DMS53 treated with DMSO at 0.1 percent for 48 hours (cell line): ENCODE measurements around the gene RNF121.

Experiments
- DNase-seq: peaks from one replicate; lab custom pipeline; 2025; ENCODE audit not compliant: unreplicated experiment; lab: John Stamatoyannopoulos, UW

Gene RNF121

DNA sequence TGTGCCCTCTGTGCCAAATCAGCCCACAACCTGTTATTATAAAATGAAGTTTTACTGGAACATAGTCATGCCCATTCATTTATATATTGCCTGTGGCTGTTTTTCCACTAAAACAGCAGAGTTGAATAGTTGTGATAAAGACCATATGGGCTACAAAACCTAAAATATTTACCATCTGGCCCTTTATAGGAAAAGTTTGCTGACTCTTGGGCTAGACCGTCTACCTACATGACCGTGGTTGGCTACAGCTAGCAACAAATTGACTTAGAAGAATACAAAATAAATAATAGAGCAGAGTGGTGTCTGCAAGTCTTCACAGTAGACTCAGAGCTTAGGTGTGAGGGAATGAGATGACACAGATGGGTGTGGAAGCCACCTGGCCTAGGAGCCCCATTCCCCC lies 58.7 kb downstream of the RNF121 start:
- DNase-seq: no peak

DNA sequence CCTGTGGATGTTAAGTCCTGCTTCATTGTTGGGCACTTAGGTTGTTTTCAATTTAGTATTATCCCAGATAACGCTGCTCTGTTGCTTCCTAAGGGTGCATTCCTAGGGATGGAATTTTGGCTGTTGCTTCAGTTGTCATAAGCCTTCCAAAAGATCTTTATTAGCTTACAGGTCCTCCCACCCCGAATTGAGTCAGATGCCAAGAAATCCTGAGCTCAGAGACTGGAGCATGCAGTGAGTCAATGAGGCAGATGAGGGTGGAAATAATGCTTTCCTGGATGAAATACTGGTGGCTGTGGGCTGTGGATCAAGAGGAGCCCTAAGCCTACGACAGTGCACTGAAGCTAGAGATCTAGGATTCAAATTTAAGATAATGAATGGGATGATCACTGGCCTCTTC lies 59.2 kb downstream of the RNF121 start:
- DNase-seq: no peak

DNA sequence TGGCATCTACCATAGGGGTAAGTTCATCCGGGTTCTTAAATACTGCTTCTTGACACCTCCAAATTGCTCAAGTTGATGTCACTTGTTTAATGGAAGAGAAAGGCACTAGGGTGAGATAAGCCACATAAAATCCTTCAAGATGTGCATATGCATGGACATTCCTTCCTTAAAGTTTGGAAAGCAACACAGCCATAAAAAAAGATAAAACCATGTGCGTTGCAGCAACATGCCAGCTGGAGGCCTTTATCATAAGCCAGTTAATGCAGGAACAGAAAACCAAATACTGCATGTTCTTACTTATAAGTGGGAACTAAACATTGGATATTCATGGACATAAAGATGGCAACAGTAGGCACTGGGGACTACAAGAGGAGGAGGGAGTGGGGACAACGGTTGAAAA lies 61.9 kb downstream of the RNF121 start:
- no peak for DNase-seq

DNA sequence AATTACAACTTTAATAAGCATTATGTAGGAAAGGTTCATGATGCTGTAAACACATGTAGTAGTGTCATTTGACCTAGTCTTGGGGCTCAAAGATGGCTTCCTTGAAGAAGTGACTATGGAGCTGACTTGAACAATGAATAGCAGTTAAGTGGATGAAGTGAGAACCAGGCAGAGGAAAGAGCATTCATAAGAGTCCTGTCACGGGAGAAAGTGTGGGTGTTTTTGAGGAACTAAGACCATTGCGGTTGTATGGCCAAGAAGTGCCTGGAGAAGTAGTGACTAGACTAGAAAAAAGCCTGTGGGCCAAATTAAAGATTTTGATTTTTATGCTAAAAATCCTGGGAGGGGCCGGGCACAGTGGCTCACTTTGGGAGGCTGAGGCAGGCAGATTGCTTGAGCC lies 62.6 kb downstream of the RNF121 start:
- DNase-seq: no peak

DNA sequence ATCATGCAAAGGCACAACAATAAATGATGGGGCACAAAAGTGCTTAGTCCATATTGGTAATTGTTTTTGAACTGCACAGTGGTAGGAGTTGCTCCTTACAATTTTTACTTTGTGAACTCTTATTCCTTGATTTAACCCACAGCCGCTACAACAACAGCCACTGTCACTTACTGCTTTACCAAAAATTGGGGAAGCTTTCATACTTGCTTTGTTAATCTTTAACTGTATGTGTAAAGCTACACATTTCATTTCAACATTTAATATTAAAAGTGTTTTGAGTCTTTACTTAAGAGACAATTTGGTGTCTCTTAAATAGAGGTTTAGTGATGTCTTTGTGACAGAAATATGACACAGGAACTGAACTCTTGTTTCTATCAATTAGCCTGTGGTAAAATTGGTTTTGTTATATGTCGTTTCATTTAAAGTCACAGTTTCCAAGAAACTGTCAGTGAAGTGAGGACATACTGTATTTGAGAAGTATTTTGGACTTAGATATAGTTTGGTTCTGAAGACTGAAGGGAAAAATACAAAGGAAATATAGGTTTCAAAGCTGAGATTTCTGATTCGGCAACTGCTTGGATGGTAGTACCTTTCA lies 63.4 kb downstream of the RNF121 start:
- DNase-seq: no peak

DNA sequence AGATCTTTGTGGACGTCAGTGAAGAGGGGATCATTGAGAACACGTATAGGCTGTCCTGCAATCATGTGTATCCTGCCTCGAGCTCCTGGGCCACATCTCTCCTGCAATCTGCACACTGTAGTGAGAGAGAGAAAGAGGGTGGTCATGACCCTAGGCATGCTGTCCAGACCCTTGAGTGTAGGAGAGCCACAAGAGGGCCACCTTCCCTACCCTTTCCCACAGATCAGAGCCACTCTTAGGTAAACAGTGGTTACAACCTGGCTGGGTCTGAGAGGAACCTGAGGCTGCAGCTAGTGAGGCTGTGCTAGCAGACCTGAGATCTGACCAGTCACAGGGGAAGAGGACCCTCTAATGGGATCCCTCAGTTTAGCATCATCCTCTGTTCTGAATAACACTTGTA lies 65.9 kb downstream of the RNF121 start:
- no peak for DNase-seq

DNA sequence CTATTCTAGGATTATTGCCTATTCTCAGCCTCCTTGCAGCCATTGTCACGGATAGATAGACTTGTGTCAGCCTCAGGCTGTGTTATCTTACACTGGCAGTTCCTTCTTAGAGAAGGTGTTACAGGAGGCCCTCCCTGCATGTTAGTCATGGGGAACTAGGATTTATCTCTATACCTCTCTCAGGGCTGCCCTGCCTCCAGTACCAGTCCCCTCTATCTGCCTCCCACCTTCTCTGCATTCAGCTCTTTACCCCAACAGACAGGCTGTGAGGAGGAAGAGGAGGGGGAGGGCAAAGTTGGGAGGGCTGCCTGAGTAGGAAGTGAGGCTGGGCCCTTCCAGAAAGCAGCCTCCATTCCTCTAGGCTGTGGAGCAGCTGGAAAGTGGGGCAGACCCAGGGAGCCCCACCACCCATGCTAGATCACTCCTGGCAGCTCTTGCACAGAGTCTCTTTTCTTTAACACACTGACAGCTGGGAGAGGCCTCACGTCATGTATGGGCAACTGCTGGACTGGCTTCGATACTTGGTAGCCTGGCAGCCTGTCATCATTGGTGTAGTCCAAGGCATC lies 67.0 kb downstream of the RNF121 start:
- no peak for DNase-seq

DNA sequence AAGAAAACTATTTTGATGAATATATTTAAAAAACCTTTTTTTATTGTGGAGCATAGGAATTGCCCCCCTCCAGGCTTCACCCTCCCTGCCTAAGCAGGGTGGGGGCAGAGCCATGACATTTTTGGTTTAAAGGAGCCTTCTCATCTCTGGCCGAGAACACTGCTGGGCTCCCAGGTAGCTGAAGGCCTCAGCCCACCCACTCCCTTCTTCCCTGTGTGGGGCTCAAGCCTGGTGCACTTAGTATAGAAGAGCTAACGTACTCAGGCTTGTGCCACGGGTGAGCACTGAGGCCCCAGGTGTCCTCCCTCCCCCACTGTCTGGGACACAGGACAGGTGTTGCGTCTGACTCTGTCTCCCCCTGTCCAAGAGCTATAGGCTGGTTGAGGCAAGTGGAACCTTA lies 67.7 kb downstream of the RNF121 start:
- DNase-seq: no peak

DNA sequence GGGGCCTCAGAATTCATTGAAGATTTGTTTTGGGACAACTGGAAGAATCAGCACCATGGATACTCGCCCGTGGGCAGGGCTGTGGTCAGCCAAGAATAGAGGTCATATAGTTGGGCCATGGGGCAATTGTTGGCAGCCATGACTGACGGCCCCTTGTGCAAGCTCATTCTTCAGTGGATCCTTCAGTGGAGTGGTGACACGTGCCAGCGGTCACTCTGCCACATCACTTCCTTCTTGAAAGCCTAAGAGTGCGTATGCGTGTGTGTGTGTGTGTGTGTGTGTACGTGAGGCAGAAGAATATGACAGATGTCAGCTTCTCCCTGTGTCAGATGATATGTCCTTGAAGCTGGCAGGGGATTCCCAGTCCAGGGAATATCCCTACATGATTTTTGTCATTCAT lies 68.1 kb downstream of the RNF121 start:
- no peak for DNase-seq

DNA sequence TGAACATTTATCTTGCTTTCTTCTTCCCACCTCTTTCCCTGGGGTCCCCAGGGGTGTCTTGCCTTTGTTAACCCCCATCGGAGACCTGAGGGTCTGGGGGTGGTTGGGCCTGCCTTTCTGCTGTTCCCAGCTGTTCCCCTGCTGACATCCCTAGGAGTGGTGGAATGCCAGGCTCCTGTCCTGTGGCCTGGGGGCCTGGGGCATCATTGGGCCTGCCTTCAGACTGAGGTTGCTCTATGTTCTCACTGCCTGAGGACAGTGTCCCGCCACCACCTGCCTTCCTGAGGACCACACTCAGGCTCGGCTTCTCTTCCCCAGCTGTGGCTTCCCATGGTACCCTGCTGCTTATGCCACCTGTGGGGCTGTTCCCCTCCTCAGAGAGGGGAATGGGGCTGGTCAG lies 68.7 kb downstream of the RNF121 start:
- no peak for DNase-seq

DNA sequence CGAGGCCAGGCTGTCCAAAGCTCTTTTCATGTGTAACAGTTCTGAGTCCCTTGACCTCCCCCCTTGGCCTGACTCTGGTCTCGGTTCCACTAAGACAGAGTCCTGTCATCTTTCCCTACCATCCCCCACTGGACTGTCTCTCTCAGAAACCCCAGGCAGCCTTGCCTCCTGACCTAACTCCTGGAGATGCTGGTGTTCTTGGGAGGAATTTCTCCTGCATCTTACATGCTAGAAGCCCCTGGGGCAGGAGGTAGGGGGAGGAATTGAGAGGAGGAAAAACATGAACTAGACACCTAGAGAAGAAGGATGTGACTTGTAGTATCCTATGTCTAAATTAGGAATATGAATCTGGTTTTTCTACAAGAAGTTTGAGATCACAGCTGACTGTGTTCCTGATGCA lies 69.2 kb downstream of the RNF121 start:
- DNase-seq: no peak

DNA sequence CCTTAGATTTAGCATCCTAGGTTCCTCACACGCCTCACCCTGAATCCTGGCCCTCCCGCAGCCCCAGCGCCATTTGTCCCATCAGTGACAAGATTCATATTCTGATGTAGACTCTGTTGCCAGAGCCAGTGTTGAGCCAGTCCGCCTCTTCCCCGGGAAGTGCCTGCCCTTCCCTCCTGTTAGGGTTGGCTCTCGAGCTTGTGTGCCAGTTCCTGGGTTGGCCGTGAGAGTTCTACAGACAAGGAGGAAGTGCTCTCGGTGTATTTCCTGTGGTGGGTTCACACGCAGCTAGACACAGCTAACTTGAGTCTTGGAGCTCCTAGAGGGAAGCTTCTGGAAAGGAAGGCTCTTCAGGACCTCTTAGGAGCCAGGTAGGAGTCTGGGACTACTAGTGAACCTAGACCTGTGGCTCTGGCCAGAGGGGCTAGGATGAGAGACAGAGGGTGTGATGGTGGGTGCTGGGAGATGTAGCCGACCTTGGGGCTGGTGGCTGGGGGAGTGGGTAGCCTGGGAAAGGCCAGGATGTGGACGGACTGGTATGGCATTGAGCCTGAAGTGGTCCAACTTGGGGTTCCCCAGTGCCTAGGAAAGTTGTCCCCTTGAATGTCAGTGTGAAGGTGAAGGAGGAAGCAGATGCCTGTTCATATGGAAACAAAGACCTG lies 69.9 kb downstream of the RNF121 start, which contains the start of gene IL18BP:
TSS of gene IL18BP (plus strand) at position 261 of the 662 bp plus-strand sequence. CDS start 1,076 bp downstream, outside the sequence.
- DNase-seq: no peak

DNA sequence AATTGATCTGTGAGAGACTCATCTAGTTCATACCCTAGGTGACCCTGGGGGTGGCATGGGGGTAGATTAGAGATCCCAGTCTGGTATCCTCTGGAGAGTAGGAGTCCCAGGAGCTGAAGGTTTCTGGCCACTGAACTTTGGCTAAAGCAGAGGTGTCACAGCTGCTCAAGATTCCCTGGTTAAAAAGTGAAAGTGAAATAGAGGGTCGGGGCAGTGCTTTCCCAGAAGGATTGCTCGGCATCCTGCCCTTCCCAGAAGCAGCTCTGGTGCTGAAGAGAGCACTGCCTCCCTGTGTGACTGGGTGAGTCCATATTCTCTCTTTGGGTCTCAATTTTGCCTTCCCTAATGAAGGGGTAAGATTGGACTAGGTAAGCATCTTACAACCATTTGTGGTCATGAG lies 70.5 kb downstream of the RNF121 start:
- DNase-seq: no peak

DNA sequence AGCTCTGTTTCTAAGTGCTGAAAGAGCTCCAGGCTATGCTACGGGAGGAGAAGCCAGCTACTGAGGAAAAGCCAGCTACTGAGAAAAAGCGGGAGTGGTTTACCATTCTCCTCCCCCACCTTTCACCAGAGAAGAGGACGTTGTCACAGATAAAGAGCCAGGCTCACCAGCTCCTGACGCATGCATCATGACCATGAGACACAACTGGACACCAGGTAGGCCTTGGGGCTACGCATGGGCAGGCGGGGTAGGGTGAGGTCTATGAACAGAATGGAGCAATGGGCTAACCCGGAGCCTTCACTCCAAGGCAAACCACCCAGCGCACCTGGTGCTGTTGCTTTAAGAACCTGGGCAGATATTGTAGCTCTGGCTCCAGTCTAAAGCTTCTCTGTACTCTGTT lies 71.0 kb downstream of the RNF121 start:
- no peak for DNase-seq

DNA sequence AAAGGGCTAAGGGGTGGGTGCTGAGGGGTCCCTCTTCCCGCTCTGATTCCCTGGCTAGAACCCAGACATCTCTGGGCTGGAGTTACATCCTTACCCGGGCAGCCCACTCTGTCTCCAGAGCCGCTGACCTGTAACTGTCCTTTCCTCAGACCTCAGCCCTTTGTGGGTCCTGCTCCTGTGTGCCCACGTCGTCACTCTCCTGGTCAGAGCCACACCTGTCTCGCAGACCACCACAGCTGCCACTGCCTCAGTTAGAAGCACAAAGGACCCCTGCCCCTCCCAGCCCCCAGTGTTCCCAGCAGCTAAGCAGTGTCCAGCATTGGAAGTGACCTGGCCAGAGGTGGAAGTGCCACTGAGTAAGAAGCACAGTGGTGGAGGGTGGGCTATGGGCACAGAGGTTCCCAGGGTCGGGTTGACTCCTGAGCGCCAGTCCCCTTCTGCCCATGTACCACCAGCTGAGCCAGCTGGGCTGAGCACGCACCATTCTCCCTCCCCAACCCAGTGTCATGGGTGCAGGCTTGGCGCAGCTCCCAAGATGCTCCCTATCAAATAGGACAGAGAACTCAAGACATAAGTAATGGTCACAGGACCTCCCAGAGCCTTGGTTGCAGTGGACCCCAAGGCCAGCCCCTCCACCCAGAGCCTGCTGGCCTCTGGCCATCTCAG lies 71.5 kb downstream of the RNF121 start:
- DNase-seq: no peak

DNA sequence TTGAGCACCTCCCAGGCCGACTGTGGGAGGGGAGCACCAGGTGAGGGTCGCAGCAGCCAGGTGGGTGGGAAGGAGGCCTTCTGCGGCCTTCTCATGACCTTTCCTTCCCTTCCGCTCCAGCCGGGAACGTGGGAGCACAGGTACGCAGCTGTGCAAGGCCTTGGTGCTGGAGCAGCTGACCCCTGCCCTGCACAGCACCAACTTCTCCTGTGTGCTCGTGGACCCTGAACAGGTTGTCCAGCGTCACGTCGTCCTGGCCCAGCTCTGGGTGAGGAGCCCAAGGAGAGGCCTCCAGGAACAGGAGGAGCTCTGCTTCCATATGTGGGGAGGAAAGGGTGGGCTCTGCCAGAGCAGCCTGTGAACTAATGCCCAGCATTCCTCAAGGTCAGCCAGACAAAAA lies 72.4 kb downstream of the RNF121 start:
- DNase-seq: no peak

DNA sequence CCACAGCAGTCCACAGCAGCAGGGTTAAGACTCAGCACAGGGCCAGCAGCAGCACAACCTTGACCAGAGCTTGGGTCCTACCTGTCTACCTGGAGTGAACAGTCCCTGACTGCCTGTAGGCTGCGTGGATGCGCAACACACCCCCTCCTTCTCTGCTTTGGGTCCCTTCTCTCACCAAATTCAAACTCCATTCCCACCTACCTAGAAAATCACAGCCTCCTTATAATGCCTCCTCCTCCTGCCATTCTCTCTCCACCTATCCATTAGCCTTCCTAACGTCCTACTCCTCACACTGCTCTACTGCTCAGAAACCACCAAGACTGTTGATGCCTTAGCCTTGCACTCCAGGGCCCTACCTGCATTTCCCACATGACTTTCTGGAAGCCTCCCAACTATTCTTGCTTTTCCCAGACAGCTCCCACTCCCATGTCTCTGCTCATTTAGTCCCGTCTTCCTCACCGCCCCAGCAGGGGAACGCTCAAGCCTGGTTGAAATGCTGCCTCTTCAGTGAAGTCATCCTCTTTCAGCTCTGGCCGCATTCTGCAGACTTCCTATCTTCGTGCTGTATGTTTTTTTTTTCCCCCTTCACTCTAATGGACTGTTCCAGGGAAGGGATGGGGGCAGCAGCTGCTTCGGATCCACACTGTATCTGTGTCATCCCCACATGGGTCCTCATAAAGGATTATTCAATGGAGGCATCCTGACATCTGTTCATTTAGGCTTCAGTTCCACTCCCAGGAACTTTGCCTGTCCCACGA lies 73.2 kb downstream of the RNF121 start:
- no peak for DNase-seq

DNA sequence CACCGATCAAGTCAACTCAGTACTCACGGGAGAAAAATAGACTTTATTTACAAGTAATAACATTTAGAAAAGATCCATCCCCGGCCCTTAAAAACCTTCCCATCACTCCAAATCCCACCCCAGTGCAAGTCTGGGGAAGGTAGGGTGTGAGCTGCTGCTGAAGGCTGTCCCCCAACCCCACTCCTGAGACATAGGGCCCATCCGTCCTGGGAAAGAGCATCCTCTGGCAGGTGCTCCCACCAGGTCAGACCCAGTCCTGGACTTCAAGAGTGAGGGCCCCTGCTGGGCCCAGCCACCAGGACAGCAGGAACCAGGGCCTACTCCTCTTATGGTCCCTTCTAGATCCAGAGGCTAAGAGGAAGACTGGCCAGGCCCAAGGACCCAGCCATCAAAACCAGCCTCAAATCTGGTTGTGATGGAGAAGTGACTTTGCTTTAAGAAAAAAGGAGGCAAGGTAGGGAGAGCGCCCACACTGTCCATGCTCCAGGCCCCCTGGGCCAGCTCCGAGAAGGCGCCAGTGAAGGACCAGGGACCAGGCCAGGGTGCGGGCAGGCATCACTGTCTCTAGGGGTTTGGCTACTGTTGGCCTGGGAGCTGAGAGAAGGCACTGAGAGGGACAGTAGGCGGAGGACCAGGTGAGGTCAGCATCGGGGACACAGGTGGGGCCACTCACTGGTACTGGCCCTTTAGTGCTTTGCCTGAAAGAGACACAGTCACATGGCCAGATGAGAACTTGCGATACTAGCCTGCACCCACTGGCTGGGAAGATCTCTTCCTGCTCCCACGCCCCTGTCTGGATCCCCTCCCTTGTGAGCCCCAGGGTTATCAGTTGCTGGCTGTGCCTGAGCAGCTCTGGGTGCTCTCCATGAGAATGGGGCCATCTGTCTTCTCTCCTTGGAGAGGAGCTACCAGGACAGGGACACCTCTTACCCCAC lies 74.3 kb downstream of the RNF121 start:
- DNase-seq: no peak

DNA sequence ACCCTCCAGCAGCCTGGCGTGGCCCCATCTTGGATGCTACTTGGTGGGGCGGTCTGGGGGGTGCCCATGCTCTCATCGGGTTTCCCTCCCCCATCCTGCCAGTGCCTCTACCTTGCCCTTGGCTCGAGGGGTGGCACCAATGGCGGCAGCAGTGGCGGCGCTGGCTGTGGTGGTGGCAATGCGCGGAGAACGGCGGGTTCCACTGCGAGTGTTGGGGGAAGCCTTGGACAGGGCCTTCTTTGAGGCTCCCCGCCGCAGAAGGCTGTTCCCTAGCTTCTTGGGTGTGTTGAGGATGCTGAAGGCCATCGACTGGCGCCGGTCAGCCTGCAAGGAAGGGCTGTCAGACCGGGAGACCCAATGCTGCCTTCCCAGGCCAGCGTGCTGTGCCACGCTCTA lies 74.9 kb downstream of the RNF121 start:
- no peak for DNase-seq
